ENCODE data around the gene GRB10.

DNA sequence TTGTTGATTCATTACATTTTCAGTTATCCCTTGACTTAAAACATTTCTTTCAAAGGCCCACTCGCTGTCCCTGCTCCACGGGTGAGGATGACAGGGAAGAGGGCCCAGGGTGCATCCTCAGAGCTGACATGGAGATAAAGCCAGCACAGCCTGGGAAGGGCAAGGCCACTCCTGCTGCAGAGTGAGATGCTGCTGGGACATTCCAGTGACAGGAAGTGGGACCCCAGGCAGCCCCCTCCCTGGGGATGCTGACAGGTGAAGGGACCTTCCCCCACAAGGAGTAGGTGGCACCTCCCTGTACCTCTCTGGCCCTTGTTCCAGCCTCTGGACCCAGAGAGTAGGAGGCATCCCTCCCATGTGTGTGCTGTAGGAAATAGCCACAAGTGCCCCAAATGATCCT lies 119.7 kb downstream of the GRB10 start:
- TF ChIP-seq POLR2AphosphoS5 (IDR thresholded peaks at IDR 0.05; ENCODE audit: low read depth, low read length) (no peak), TAF1 (IDR thresholded peaks at IDR 0.05; ENCODE audit: low read depth, low read length) (no peak), POLR2A (IDR thresholded peaks at IDR 0.05; ENCODE audit: low read depth, low read length) (no peak), PAX5 (IDR thresholded peaks at IDR 0.05; ENCODE audit: insufficient read depth, low read length, severe bottlenecking) (no peak), SPI1 (IDR thresholded peaks at IDR 0.05; ENCODE audit: low read depth, low read length) (no peak)

All from GM12891 (cell line).